K562 (cell line): ENCODE data around the gene PPP1R10. TPM values are rescaled to one million over a fixed set of nuclear protein-coding genes. Genes with fewer than 3 reads are reported as not detected.

Source experiments
- CHD7 ChIP-seq: fragments of 200-600 bp; sonication (generic); IDR thresholded peaks from one replicate; pipeline ENCODE4 v1.6.1; 2012; ENCODE audit warnings: mild to moderate bottlenecking, low read depth, low read length, inconsistent platforms
- HINFP ChIP-seq: fragments of 450-650 bp; conservative IDR thresholded peaks from 2 replicates; pipeline ENCODE4 v1.6.1; 2016; ENCODE audit warnings: missing genetic modification characterization, low read depth, mild to moderate bottlenecking, control low read depth, missing compliant biosample characterization
- NR2C1 ChIP-seq, 2 experiments: fragments of 450-650 bp; IDR thresholded peaks; 2 replicates each; pipeline ENCODE4 v1.6.1; 2017; ENCODE audit warnings: mild to moderate bottlenecking in 2 of 2, antibody characterized with exemption in 1 of 2, inconsistent platforms in 1 of 2, missing compliant biosample characterization in 1 of 2, missing genetic modification characterization in 1 of 2
- NR4A1 ChIP-seq, 2 experiments: fragments of 250-450 bp in 1 of 2; fragments of 450-650 bp in 1 of 2; sonication (Bioruptor Pico) in 1 of 2; IDR thresholded peaks; 2 replicates each; pipeline versions ENCODE4 v1.4.0 to v1.6.1; 2016 to 2020; ENCODE audit warnings: mild to moderate bottlenecking in 2 of 2, missing compliant biosample characterization in 1 of 2, missing genetic modification characterization in 1 of 2, moderate library complexity in 1 of 2
- RAD21 ChIP-seq, 2 experiments: fragments of 250-450 bp in 1 of 2; fragments of 450-650 bp in 1 of 2; sonication (Bioruptor Pico) in 1 of 2; formaldehyde crosslinking in 1 of 2; IDR thresholded peaks in 1 of 2; conservative IDR thresholded peaks in 1 of 2; 2 replicates each; pipeline versions ENCODE4 v1.4.0 to v1.8.0; 2020 to 2022; ENCODE audit warnings: mild to moderate bottlenecking in 2 of 2, moderate library complexity in 1 of 2
- polyA plus RNA-seq, 8 experiments: library from polyadenylated mRNA; depleted of rRNA in 4 of 8; stranded (reverse) in 5 of 8; unstranded in 3 of 8; fragments of >200 nt; fragmentation: Nextera tagmentation in 2 of 8; fragmentation: Illumina TruSeq in 1 of 8; extraction: Ambion mirVana in 2 of 8; extraction: Trizol in 1 of 8; gene quantifications; 2 replicates each; pipeline versions ENCODE4 v1.2.1 to v1.2.3, GENCODE V29; 2011 to 2014; ENCODE audit warnings: inconsistent platforms in 1 of 8, missing spikeins in 1 of 8
- total RNA-seq, 7 experiments: library from RNA; depleted of rRNA in 6 of 7; stranded (reverse); fragments of >200 nt in 6 of 7; fragmentation: Illumina TruSeq in 2 of 7; extraction: Trizol in 2 of 7; gene quantifications; 2 replicates each; pipeline versions ENCODE4 v1.2.1 to v1.2.3, GENCODE V29; 2011 to 2021; ENCODE audit warnings: low replicate concordance in 1 of 7

Gene PPP1R10
- total and polyA plus RNA-seq, 9 of the 15 experiments (the other 6 are each of a cell fraction or from before 2014, with no cell fraction given), result 14.1 to 65.5 (median 32.6) TPM

- TF ChIP-seq CHD7 (peak; percentile 24), NR4A1 (CRISPR knock-in tag; IDR thresholded peaks at IDR 0.05) (no peak), NR4A1 (tag; IDR thresholded peaks at IDR 0.05) (no peak), HINFP (tag) (no peak), RAD21 (CRISPR knock-in tag; conservative IDR thresholded peaks at IDR 0.05 in 1 of 2, IDR thresholded peaks at IDR 0.05 in 1 of 2) (peak; percentile 3 to 9; a peak in 1 of 4 replicates), NR2C1 (IDR thresholded peaks at IDR 0.05) (peak; percentile 94), NR2C1 (tag; IDR thresholded peaks at IDR 0.05) (peak; percentile 96)
These were observed 9.7 kb upstream of the PPP1R10 start, which contains the start of gene ATAT1 (continued) for GRCh38 chr6:30626484-30627366.
